ENCODE measurements around the gene INPP1. TPM values are rescaled to one million over a fixed set of nuclear protein-coding genes. Genes with fewer than 3 reads are reported as not detected.

Gene INPP1
- total and polyA plus RNA-seq, 2 of the 8 experiments (the other 6 are each of a cell fraction or from before 2014, with no cell fraction given): 0.88 to 3.0 TPM

GRCh38 chr2:190382851-190383250 is 39.5 kb downstream of the INPP1 start:
- 75% methylated on average over 1 of the region's 1 CpG; no CpG with 5 or more reads in 1 of the 2 experiments for WGBS, 2 experiments (ENCODE audit: extremely low coverage in 1 of 2, insufficient coverage in 1 of 2, insufficient read length in 1 of 2, insufficient replicate concordance in 2 of 2, low coverage in 1 of 2, low lambda C conversion rate in 2 of 2, missing lambda C conversion rate in 1 of 2)

More at GRCh38 chr2:190382851-190383250, 39.5 kb downstream of the INPP1 start:
- Histone ChIP-seq H3K36me3 (ENCODE audit: control insufficient read depth in 2 of 4, insufficient read depth in 4 of 4, low read length in 3 of 4) (no peaks in the 10 kb centered on the region), H3K9ac (replicated peaks in 1 of 4; ENCODE audit: extremely low read depth in 1 of 4, low read depth in 3 of 4, low read length in 3 of 4) (no peak overlapping the region), H3K27me3 (replicated peaks in 1 of 4; ENCODE audit: control insufficient read depth in 3 of 4, extremely low read depth in 1 of 4, insufficient read depth in 3 of 4, low read length in 3 of 4) (peaks cover 0 to 1% (median 0%) of the 10 kb centered on the region in 4 experiments; a peak in 1 of 7 replicates), H2BK120ac (replicated peaks; ENCODE audit: low read depth, low read length) (no peak overlapping the region), H3K23ac (ENCODE audit: insufficient read length) (no peak overlapping the region), H3K4ac (replicated peaks; ENCODE audit: insufficient read length, low read depth, low read length) (no peak overlapping the region), H4K91ac (replicated peaks; ENCODE audit: insufficient read length, low read length) (no peak overlapping the region), H3K9me3 (ENCODE audit: insufficient read depth in 2 of 2, low read depth in 1 of 2, low read length in 1 of 2) (no peaks in the 10 kb centered on the region), H2AK5ac (ENCODE audit: low read depth, low read length) (no peak overlapping the region), H4K20me1 (replicated peaks in 1 of 2; ENCODE audit: control insufficient read depth in 1 of 2, insufficient read depth in 2 of 2, low read length in 2 of 2) (no peaks in the 10 kb centered on the region), H4K8ac (ENCODE audit: extremely low read depth, insufficient read depth, low read length) (no peak overlapping the region), H2BK5ac (ENCODE audit: low read depth, low read length) (no peak overlapping the region), H2BK12ac (ENCODE audit: low read depth, low read length) (no peak overlapping the region), H4K5ac (ENCODE audit: insufficient read length, low read depth, low read length) (no peak overlapping the region), H3K4me3 (ENCODE audit: extremely low read depth in 1 of 4, insufficient read depth in 2 of 4, low read depth in 3 of 4, low read length in 4 of 4) (no peak overlapping the region), H2BK20ac (ENCODE audit: low read length) (no peak overlapping the region), H3K56ac (replicated peaks; ENCODE audit: insufficient read length, low read depth, low read length) (no peak overlapping the region), H3K18ac (ENCODE audit: extremely low read depth, low read length) (no peak overlapping the region), H3K79me1 (ENCODE audit: low read depth, low read length) (no peaks in the 10 kb centered on the region), H2AFZ (ENCODE audit: low read length) (no peak overlapping the region), H3K27ac (ENCODE audit: low read depth, low read length) (no peak overlapping the region), H3K23me2 (ENCODE audit: low read depth, low read length) (no peaks in the 10 kb centered on the region), H3K4me2 (ENCODE audit: insufficient read depth in 1 of 2, low read depth in 2 of 2, low read length in 2 of 2) (no peak overlapping the region), H3K14ac (ENCODE audit: insufficient read length) (no peak overlapping the region), H3K79me2 (ENCODE audit: control insufficient read depth in 1 of 2, insufficient read depth in 2 of 2, low read length in 2 of 2) (no peaks in the 10 kb centered on the region), H3K4me1 (replicated peaks in 1 of 4; ENCODE audit: control insufficient read depth in 3 of 4, insufficient read depth in 4 of 4, low read length in 3 of 4) (no peaks in the 10 kb centered on the region), H2BK15ac (ENCODE audit: low read length) (no peak overlapping the region)
- ChIA-PET CTCF (ENCODE audit: partially characterized antibody) (interaction anchor here (0.6 to 2.5 kb wide), 15 partner anchors 8 to 1776 kb away, joined by 3 to 9 read pairs (median 4); partner anchors contain the start of gene HIBCH), POLR2A (ENCODE audit: partially characterized antibody) (no interaction called here)
- TF ChIP-seq CTCF (IDR thresholded peaks at IDR 0.05; ENCODE audit: control extremely low read depth in 1 of 3, insufficient read depth in 1 of 3, low read depth in 1 of 3, low read length in 3 of 3) (peak in 2 of 3 experiments; percentile 65 to 70; a peak in 3 of 4 replicates), MAFK (IDR thresholded peaks at IDR 0.05; ENCODE audit: low read depth, low read length) (no peak), RAD21 (IDR thresholded peaks at IDR 0.05 in 1 of 2, conservative IDR thresholded peaks at IDR 0.05 in 1 of 2; ENCODE audit: low read depth in 2 of 2, low read length in 2 of 2) (peak; percentile 81 to 82)
- FAIRE-seq (peak; percentile 74), DNase-seq (ENCODE audit: low read depth in 1 of 2, low spot score in 2 of 2) (no peak)

Data from H1 (cell line).